ENCODE measurements around the gene AIMP2.
"Not testable (repeated sequence)": the region's sequence is repeated elsewhere in the genome, so short reads cannot be mapped to it uniquely, and the experiment has no call there.

Gene AIMP2

GRCh38 chr7:6032167-6032566 lies 23.1 kb downstream of the AIMP2 start:
- no peak for TF ChIP-seq CTCF (IDR thresholded peaks at IDR 0.05; ENCODE audit: extremely low read depth, missing control alignments)
- no peak for DNase-seq (ENCODE audit: low spot score)

GRCh38 chr7:6032641-6033040 lies 23.6 kb downstream of the AIMP2 start:
- no peak for DNase-seq (ENCODE audit: low spot score)
- TF ChIP-seq CTCF (IDR thresholded peaks at IDR 0.05; ENCODE audit: extremely low read depth, missing control alignments): no peak

GRCh38 chr7:6035165-6035564 lies 26.1 kb downstream of the AIMP2 start:
- DNase-seq (ENCODE audit: low spot score): no peak
- no peak for TF ChIP-seq CTCF (IDR thresholded peaks at IDR 0.05; ENCODE audit: extremely low read depth, missing control alignments)

GRCh38 chr7:6035686-6036085 lies 26.6 kb downstream of the AIMP2 start:
- TF ChIP-seq CTCF (IDR thresholded peaks at IDR 0.05; ENCODE audit: extremely low read depth, missing control alignments): no peak
- no peak for DNase-seq (ENCODE audit: low spot score)

GRCh38 chr7:6049780-6050179 lies 40.7 kb downstream of the AIMP2 start:
- no peak for DNase-seq (ENCODE audit: low spot score)
- TF ChIP-seq CTCF (IDR thresholded peaks at IDR 0.05; ENCODE audit: extremely low read depth, missing control alignments): no peak

- DNase-seq (ENCODE audit: low spot score): not testable (repeated sequence)
Measured at GRCh38 chr7:6051185-6051584, 42.1 kb downstream of the AIMP2 start.

GRCh38 chr7:6056616-6057015 lies 47.5 kb downstream of the AIMP2 start:
- no peak for DNase-seq (ENCODE audit: low spot score)
- TF ChIP-seq CTCF (IDR thresholded peaks at IDR 0.05; ENCODE audit: extremely low read depth, missing control alignments): no peak

- TF ChIP-seq CTCF (IDR thresholded peaks at IDR 0.05; ENCODE audit: extremely low read depth, missing control alignments): no peak
- DNase-seq (ENCODE audit: low spot score): no peak
Measured at GRCh38 chr7:6057316-6058129, 48.5 kb downstream of the AIMP2 start.

GRCh38 chr7:6059941-6060340 lies 50.9 kb downstream of the AIMP2 start:
- not testable (repeated sequence) for DNase-seq (ENCODE audit: low spot score)
